ENCODE measurements around the gene FANCI.

The FANCI gene

GRCh38 chr15:89334510-89335297 is 90.9 kb downstream of the FANCI start, which contains the start of gene POLG:
TSS of gene POLG (minus strand) at chr15:89334824. CDS start at chr15:89333754, 1,070 bp downstream.
- peak; percentile 99 for DNase-seq

- no peak for DNase-seq
Observed at GRCh38 chr15:89335298-89336041, 91.7 kb downstream of the FANCI start.

GRCh38 chr15:89338036-89338435 is 94.3 kb downstream of the FANCI start:
- no peak for DNase-seq

GRCh38 chr15:89340573-89340972 is 96.8 kb downstream of the FANCI start:
- no peak for DNase-seq

GRCh38 chr15:89341316-89342005 is 97.7 kb downstream of the FANCI start:
- DNase-seq: no peak

- no peak for DNase-seq
Observed at GRCh38 chr15:89342840-89343239, 99.1 kb downstream of the FANCI start.

- DNase-seq: no peak
Observed at GRCh38 chr15:89345248-89345647, 101.5 kb downstream of the FANCI start.

- DNase-seq: no peak
Observed at GRCh38 chr15:89346516-89347231, 102.9 kb downstream of the FANCI start.

- no peak for DNase-seq
Observed at GRCh38 chr15:89349206-89349558, 105.4 kb downstream of the FANCI start.

GRCh38 chr15:89352476-89352875 is 108.7 kb downstream of the FANCI start:
- DNase-seq: no peak

- no peak for DNase-seq
Observed at GRCh38 chr15:89353991-89354390, 110.2 kb downstream of the FANCI start.

- DNase-seq: no peak
Observed at GRCh38 chr15:89356634-89357298, 113.0 kb downstream of the FANCI start.

GRCh38 chr15:89358435-89358754 is 114.6 kb downstream of the FANCI start:
- no peak for DNase-seq

- peak; percentile 74 for DNase-seq
Observed at GRCh38 chr15:89358755-89359439, 115.1 kb downstream of the FANCI start.

GRCh38 chr15:89359471-89360293 is 115.9 kb downstream of the FANCI start:
- DNase-seq: no peak

GRCh38 chr15:89360294-89360971 is 116.7 kb downstream of the FANCI start:
- no peak for DNase-seq

GRCh38 chr15:89361451-89362202 is 117.8 kb downstream of the FANCI start:
- peak; percentile 45 for DNase-seq

GRCh38 chr15:89362203-89363101 is 118.7 kb downstream of the FANCI start:
- DNase-seq: no peak

- DNase-seq: no peak
Observed at GRCh38 chr15:89363133-89363532, 119.4 kb downstream of the FANCI start.

Data from activated T-cell treated with anti-CD3 and anti-CD28 coated beads for 4 hours (primary cell).